ENCODE data around the gene PTPRN2. TPM values are rescaled to one million over a fixed set of nuclear protein-coding genes. Genes with fewer than 3 reads are reported as not detected.

The PTPRN2 gene
- total RNA-seq, 1 donor from 2014 or later = 32.2 TPM

DNA sequence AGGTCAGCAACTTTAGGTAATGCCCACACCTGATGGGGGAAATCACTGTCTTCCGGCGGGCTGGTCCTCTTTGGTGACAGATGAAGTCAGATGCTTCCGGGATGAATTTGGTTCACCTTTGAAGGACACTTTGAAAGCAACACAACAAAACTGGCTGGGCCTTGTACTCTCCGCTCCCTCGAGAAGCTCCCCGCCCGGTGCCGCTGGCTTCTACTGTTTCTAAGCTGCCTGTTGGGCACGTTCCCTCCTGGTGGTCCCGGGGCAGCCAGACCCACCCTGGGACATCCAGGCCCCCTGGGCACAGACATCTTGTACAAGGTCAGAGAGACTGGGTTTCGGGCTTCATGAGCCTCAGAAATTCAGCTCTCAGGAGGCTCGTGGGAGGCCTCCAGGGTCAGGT lies 798.5 kb downstream of the PTPRN2 start:
- no peaks in the 10 kb centered on the region for H3K9me3 Mint-ChIP-seq
- no peaks in the 10 kb centered on the region for H3K27me3 Mint-ChIP-seq (ENCODE audit: low read depth)
- H3K36me3 Mint-ChIP-seq (ENCODE audit: low read depth) = no peaks in the 10 kb centered on the region
- peaks cover 27% of the 10 kb centered on the region for H3K4me1 Mint-ChIP-seq
- DNase-seq (ENCODE audit: low read depth, low spot score) = no peak
- no peak overlapping the region for H3K4me3 Mint-ChIP-seq
- no peak overlapping the region for H3K27ac Mint-ChIP-seq (ENCODE audit: unreplicated experiment)
- TF ChIP-seq, protein P1, sequence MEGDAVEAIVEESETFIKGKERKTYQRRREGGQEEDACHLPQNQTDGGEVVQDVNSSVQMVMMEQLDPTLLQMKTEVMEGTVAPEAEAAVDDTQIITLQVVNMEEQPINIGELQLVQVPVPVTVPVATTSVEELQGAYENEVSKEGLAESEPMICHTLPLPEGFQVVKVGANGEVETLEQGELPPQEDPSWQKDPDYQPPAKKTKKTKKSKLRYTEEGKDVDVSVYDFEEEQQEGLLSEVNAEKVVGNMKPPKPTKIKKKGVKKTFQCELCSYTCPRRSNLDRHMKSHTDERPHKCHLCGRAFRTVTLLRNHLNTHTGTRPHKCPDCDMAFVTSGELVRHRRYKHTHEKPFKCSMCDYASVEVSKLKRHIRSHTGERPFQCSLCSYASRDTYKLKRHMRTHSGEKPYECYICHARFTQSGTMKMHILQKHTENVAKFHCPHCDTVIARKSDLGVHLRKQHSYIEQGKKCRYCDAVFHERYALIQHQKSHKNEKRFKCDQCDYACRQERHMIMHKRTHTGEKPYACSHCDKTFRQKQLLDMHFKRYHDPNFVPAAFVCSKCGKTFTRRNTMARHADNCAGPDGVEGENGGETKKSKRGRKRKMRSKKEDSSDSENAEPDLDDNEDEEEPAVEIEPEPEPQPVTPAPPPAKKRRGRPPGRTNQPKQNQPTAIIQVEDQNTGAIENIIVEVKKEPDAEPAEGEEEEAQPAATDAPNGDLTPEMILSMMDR (conservative IDR thresholded peaks at IDR 0.05) = no peak

DNA sequence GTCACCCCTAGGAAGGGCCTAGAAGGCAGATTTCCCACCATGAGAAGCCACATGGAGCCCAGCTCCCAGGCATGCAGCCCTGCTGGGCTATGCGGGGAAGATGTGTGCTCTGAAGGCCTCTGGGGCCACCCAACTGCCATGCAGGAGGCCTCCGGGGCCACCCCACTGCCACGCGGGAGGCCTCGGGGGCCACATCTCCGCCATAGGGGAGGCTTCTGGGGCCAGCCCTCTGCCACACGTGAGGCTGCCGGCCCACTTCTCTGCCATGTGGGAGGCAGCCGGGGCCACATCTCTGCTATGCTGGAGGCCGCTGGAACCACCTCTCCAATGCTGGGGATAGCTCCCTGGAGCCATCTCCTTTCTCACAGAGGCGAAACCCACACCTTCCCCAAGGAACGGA lies 799.0 kb downstream of the PTPRN2 start:
- TF ChIP-seq, protein P1 (conservative IDR thresholded peaks at IDR 0.05) = no peak
- Mint-ChIP-seq H3K4me1 (peaks cover 25% of the 10 kb centered on the region), H3K27ac (ENCODE audit: unreplicated experiment) (peak overlapping the region; percentile 78), H3K36me3 (ENCODE audit: low read depth) (no peaks in the 10 kb centered on the region), H3K4me3 (no peak overlapping the region), H3K9me3 (no peaks in the 10 kb centered on the region), H3K27me3 (ENCODE audit: low read depth) (no peaks in the 10 kb centered on the region)
- no peak for DNase-seq (ENCODE audit: low read depth, low spot score)

DNA sequence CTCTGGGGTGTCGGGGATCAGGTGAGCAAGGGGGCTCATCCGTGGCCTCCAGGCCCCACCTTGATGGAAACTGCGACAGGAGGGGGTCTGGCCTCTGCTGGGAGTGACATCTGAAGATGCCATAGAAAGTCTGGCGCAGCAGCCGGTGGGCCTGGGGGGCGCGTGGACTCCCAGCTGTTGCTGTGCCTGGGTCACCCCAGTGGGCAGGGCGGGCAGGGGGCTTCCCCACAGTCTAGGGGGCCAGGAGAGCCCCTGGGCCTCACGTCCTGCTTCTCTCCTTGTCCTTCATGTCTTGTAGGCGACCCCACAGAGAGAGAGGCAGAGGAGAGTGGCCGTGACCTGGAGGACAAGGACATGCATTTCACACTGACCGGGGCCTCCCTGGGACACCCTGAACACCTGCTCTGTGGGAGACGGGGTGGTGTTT lies 800.3 kb downstream of the PTPRN2 start:
- Mint-ChIP-seq H3K27me3 (ENCODE audit: low read depth) (no peaks in the 10 kb centered on the region), H3K27ac (ENCODE audit: unreplicated experiment) (no peak overlapping the region), H3K9me3 (no peaks in the 10 kb centered on the region), H3K4me3 (no peak overlapping the region), H3K36me3 (ENCODE audit: low read depth) (no peaks in the 10 kb centered on the region), H3K4me1 (peaks cover 19% of the 10 kb centered on the region)
- TF ChIP-seq, protein P1 (conservative IDR thresholded peaks at IDR 0.05) = no peak
- no peak for DNase-seq (ENCODE audit: low read depth, low spot score)

DNA sequence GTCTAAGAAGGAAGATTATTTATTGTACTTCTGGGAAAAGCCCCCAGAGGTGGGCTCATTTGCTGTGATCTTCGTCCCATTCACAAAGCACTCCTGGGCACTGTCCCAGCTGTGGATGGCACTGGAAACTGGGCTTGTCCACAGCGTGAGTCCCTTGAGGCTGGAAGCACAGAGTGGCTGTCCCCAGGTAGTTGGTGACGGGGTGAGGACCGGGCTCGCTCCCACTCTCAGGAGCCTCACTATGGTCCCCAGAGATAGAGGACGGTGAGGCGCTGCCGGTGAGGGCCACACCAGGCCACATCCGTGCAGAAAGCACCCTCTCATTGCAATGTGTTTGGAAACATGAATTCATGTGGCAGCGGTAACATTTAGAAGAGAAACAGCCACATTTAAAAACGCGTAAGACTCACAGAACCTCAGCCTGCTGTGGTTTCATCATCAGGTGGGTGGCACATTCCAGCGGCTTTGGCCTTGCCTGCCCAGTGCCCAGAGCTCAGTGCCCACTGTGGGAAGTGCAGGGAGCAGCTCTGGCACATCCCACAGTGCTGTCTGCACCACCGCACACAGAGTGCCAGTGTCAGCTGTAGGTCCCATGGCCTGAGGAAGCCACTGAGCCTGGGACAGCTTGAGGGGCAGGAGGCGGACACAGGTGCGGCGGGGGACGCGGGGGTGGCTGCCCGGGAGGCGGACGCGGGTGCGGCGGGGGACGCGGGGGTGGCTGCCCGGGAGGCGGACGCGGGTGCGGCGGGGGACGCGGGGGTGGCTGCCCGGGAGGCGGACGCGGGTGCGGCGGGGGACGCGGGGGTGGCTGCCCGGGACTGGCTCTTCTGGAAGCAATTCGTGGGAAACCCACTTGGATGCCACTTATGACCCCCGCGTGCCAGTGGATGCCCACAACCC lies 801.0 kb downstream of the PTPRN2 start:
- TF ChIP-seq, protein P1 (conservative IDR thresholded peaks at IDR 0.05) = no peak
- no peak overlapping the region for H3K4me3 Mint-ChIP-seq

DNA sequence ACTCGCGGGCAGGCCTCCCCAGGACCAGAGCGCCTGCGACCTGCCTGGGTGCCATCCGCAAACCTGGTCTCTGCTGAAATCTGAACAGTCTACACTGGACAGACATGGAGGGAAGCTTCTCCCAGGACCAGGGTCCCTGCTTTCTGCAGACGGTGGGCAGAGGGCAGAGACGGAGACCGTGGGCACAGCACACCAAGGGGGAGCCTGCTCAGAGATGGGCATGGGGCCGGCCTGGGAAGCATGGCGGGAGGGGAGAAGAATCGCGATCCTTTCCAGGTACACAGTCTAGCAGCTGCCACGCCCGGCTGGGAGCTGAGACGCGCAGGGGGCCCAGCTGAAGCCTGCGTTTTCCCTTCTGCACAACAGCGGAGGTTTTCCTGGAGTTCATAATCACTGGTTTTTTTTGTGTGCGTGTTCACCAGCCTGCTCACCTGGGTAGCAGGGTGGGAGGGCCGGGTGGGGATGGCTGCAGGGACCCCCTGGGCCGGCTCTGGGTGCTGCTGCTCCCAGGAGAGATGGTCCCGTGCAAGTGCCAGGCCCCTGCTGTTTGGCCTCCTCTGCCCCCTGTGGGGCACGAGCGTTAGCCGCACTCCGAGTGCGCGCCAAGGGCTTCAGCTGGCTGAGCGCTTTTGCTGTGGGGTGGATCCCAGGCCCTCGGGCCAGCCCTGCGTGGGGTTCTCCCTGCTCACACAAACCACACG lies 802.0 kb downstream of the PTPRN2 start:
- peaks cover 19% of the 10 kb centered on the region for H3K4me1 Mint-ChIP-seq
- TF ChIP-seq, protein P1 (conservative IDR thresholded peaks at IDR 0.05) = no peak
- H3K27me3 Mint-ChIP-seq (ENCODE audit: low read depth) = no peaks in the 10 kb centered on the region
- H3K27ac Mint-ChIP-seq (ENCODE audit: unreplicated experiment) = no peak overlapping the region
- no peak overlapping the region for H3K4me3 Mint-ChIP-seq
- H3K9me3 Mint-ChIP-seq = no peaks in the 10 kb centered on the region
- no peak for DNase-seq (ENCODE audit: low read depth, low spot score)
- no peaks in the 10 kb centered on the region for H3K36me3 Mint-ChIP-seq (ENCODE audit: low read depth)

More for the DNA sequence above, 801.0 kb downstream of the PTPRN2 start:
- H3K4me1 Mint-ChIP-seq = peaks cover 19% of the 10 kb centered on the region
- H3K9me3 Mint-ChIP-seq = no peaks in the 10 kb centered on the region
- no peak overlapping the region for H3K27ac Mint-ChIP-seq (ENCODE audit: unreplicated experiment)
- DNase-seq (ENCODE audit: low read depth, low spot score) = no peak
- no peaks in the 10 kb centered on the region for H3K27me3 Mint-ChIP-seq (ENCODE audit: low read depth)
- H3K36me3 Mint-ChIP-seq (ENCODE audit: low read depth) = no peaks in the 10 kb centered on the region
